Measurements from ENCODE around the gene RAMP3.

- TF ChIP-seq, protein P1, sequence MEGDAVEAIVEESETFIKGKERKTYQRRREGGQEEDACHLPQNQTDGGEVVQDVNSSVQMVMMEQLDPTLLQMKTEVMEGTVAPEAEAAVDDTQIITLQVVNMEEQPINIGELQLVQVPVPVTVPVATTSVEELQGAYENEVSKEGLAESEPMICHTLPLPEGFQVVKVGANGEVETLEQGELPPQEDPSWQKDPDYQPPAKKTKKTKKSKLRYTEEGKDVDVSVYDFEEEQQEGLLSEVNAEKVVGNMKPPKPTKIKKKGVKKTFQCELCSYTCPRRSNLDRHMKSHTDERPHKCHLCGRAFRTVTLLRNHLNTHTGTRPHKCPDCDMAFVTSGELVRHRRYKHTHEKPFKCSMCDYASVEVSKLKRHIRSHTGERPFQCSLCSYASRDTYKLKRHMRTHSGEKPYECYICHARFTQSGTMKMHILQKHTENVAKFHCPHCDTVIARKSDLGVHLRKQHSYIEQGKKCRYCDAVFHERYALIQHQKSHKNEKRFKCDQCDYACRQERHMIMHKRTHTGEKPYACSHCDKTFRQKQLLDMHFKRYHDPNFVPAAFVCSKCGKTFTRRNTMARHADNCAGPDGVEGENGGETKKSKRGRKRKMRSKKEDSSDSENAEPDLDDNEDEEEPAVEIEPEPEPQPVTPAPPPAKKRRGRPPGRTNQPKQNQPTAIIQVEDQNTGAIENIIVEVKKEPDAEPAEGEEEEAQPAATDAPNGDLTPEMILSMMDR (conservative IDR thresholded peaks at IDR 0.05; ENCODE audit: low read length) = no peak
- TF ChIP-seq EZH2phosphoT487 (IDR thresholded peaks at IDR 0.05; ENCODE audit: borderline replicate concordance) = no peak
Observed at GRCh38 chr7:45126201-45126600, 31.4 kb upstream of the RAMP3 start.

All from Loucy (cell line).